Prostate gland (tissue), 2 donors: ENCODE results near the gene PTGES3.
"Not testable (repeated sequence)": the region's sequence is repeated elsewhere in the genome, so short reads cannot be mapped to it uniquely, and the experiment has no call there.

Experiments
- CTCF ChIP-seq, 4 experiments: fragments of 200-600 bp in 2 of 4; fragments of 450-650 bp in 2 of 4; sonication (generic) in 2 of 4; IDR thresholded peaks; 1 replicate in 3 of 4; 2 replicates in 1 of 4; pipeline ENCODE4 v1.5.1; 2016 to 2019; ENCODE audit warnings: antibody characterized with exemption in 4 of 4, mild to moderate bottlenecking in 2 of 4, moderate library complexity in 2 of 4
- POLR2A ChIP-seq: fragments of 450-650 bp; IDR thresholded peaks from one replicate; pipeline ENCODE4 v1.6.1; 2016; ENCODE audit warnings: antibody characterized with exemption, mild to moderate bottlenecking

DNA sequence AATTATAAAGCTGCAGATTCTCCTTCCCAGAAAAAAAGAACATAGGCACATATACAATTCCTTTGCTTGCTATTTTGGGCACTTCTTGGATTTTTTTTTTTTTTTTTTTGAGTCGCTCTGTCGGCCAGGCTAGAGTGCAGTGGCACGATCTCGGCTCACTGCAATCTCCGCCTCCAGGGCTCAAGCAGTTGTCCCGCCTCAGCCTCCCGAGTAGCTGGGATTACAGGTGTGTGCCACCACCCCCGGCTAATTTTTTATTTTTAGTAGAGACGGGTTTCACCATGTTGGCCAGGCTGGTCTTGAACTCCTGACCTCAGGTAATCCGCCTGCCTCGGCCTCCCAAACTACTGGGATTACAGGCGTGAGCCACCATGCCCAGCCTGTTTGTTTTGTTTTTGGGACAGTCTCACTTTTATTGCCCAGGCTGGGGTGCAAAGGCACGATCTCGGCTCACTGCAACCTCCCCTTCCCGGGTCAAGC lies 38.2 kb upstream of the PTGES3 start:
- not testable (repeated sequence) for TF ChIP-seq CTCF (IDR thresholded peaks at IDR 0.05); POLR2A
